ENCODE measurements around the gene RTTN.

The RTTN gene

DNA sequence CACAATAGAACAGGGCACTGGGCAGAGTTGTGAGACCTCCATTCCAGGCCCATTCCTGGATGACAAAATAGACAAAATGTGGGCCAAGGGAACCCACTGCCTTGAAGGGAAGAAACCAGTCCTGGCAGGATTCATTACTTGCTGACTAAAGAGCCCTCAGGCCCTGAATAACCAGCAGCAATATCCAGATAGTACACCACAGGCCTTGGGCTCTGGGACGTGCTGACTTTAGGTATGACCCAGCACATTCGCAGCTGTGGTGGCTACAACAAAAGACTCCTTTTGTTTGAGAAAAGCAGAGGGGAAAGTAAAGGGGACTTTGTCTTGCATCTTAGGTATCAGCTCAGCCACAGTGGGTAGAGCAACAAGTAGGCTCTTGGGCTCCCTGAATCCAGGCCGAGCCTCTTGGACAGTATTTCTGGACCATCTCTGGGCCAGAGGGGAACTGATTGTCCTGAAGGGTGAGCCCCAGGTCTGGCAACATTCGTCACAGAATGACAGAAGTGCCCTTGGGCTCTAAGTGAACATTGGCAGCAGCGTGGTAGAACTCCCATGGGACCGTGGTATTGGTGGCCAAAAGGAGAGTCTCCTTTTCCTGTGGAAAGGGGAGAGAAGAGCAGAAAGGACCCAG, 167.9 kb downstream of the RTTN start:
- Histone ChIP-seq H3K4me3 (ENCODE audit: low read length) (no peak overlapping the region), H3K9ac (ENCODE audit: low read length) (no peak overlapping the region), H3K27me3 (ENCODE audit: control insufficient read depth, insufficient read depth, low read length) (no peaks in the 10 kb centered on the region), H3K4me1 (ENCODE audit: control insufficient read depth, low read depth, low read length) (no peaks in the 10 kb centered on the region), H3K9me3 (ENCODE audit: control insufficient read depth, low read depth, low read length) (no peaks in the 10 kb centered on the region), H3K27ac (ENCODE audit: low read length) (no peak overlapping the region), H3K36me3 (ENCODE audit: control insufficient read depth, low read depth, low read length) (no peaks in the 10 kb centered on the region)

- no peak overlapping the region for H3K27ac ChIP-seq (ENCODE audit: low read length)
Observed at GRCh38 chr18:70036771-70037347, 168.6 kb downstream of the RTTN start.

GRCh38 chr18:70036168-70036567, 169.3 kb downstream of the RTTN start:
- Histone ChIP-seq H3K27ac (ENCODE audit: low read length) (no peak overlapping the region), H3K9ac (ENCODE audit: low read length) (no peak overlapping the region), H3K4me1 (ENCODE audit: control insufficient read depth, low read depth, low read length) (no peaks in the 10 kb centered on the region), H3K36me3 (ENCODE audit: control insufficient read depth, low read depth, low read length) (no peaks in the 10 kb centered on the region), H3K4me3 (ENCODE audit: low read length) (no peak overlapping the region), H3K9me3 (ENCODE audit: control insufficient read depth, low read depth, low read length) (no peaks in the 10 kb centered on the region), H3K27me3 (ENCODE audit: control insufficient read depth, insufficient read depth, low read length) (no peaks in the 10 kb centered on the region)

More at GRCh38 chr18:70036771-70037347, 168.6 kb downstream of the RTTN start:
- no peak overlapping the region for H3K4me3 ChIP-seq (ENCODE audit: low read length)
- H3K36me3 ChIP-seq (ENCODE audit: control insufficient read depth, low read depth, low read length), result no peaks in the 10 kb centered on the region
- H3K4me1 ChIP-seq (ENCODE audit: control insufficient read depth, low read depth, low read length), result no peaks in the 10 kb centered on the region
- H3K27me3 ChIP-seq (ENCODE audit: control insufficient read depth, insufficient read depth, low read length), result no peaks in the 10 kb centered on the region
- H3K9me3 ChIP-seq (ENCODE audit: control insufficient read depth, low read depth, low read length), result no peaks in the 10 kb centered on the region
- H3K9ac ChIP-seq (ENCODE audit: low read length), result no peak overlapping the region

DNA sequence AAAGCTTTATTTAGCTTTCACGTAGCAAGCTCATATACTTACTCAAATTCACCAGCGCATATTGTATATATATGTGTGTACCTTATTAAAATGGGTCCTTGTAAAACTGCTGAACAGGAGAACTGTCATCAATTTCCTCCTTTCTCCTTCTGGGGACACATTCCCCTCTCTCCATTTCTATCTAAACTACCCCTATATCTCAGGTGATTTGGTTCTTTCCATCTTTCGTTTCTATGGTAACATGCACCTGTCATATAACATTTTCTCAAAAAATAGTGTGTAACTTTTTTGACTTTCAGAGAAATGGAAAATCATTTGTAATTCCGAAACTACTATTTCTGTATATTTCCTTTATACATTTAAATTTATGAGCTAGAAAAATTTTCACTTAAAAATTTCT, 174.3 kb downstream of the RTTN start:
- Histone ChIP-seq H3K27me3 (ENCODE audit: control insufficient read depth, insufficient read depth, low read length) (no peaks in the 10 kb centered on the region), H3K4me1 (ENCODE audit: control insufficient read depth, low read depth, low read length) (peaks cover 6% of the 10 kb centered on the region), H3K27ac (ENCODE audit: low read length) (no peak overlapping the region), H3K9me3 (ENCODE audit: control insufficient read depth, low read depth, low read length) (no peaks in the 10 kb centered on the region), H3K4me3 (ENCODE audit: low read length) (no peak overlapping the region), H3K9ac (ENCODE audit: low read length) (no peak overlapping the region), H3K36me3 (ENCODE audit: control insufficient read depth, low read depth, low read length) (no peaks in the 10 kb centered on the region)

DNA sequence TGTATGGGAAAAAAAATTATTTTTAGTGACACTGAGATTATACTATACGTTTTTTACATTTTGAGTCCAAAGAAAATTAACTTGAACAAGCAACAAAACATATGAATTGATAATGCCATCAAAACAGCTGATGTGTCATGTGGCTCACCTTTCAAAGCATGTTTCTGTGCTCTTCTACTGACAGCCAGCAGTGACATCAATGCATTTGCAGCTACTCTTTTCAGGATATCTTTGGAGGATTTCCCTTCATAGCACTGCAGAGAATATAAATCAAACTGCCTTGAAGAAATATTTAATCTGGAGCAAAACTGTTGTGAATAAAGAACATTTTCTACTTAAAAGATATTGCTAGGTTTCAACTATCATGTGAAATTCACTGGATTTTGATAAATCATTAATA, 174.8 kb downstream of the RTTN start:
- no peaks in the 10 kb centered on the region for H3K36me3 ChIP-seq (ENCODE audit: control insufficient read depth, low read depth, low read length)
- H3K4me1 ChIP-seq (ENCODE audit: control insufficient read depth, low read depth, low read length), result peaks cover 6% of the 10 kb centered on the region
- H3K9ac ChIP-seq (ENCODE audit: low read length), result no peak overlapping the region
- H3K27ac ChIP-seq (ENCODE audit: low read length), result no peak overlapping the region
- no peak overlapping the region for H3K4me3 ChIP-seq (ENCODE audit: low read length)
- H3K9me3 ChIP-seq (ENCODE audit: control insufficient read depth, low read depth, low read length), result no peaks in the 10 kb centered on the region
- no peaks in the 10 kb centered on the region for H3K27me3 ChIP-seq (ENCODE audit: control insufficient read depth, insufficient read depth, low read length)

DNA sequence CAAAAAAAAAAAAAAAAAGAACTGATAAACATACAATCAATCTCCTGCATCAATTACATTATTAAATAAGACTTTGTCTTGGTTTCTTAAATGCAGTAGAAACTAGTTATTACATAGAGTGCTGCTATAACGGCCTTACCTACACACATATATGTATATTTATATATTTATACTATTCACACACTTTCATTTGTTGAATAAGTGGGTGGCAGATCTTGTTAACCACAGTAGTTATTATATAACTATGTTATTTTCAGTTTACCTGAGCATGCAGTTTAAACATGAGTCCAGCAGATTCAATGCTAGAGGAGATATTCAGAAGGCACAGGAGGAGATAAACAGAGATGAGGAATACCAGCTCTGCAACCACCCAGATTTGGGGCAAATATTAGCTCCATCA, 176.3 kb downstream of the RTTN start:
- H3K9ac ChIP-seq (ENCODE audit: low read length), result no peak overlapping the region
- peaks cover 6% of the 10 kb centered on the region for H3K4me1 ChIP-seq (ENCODE audit: control insufficient read depth, low read depth, low read length)
- no peaks in the 10 kb centered on the region for H3K9me3 ChIP-seq (ENCODE audit: control insufficient read depth, low read depth, low read length)
- H3K27me3 ChIP-seq (ENCODE audit: control insufficient read depth, insufficient read depth, low read length), result no peaks in the 10 kb centered on the region
- H3K36me3 ChIP-seq (ENCODE audit: control insufficient read depth, low read depth, low read length), result no peaks in the 10 kb centered on the region
- no peak overlapping the region for H3K4me3 ChIP-seq (ENCODE audit: low read length)
- H3K27ac ChIP-seq (ENCODE audit: low read length), result no peak overlapping the region

DNA sequence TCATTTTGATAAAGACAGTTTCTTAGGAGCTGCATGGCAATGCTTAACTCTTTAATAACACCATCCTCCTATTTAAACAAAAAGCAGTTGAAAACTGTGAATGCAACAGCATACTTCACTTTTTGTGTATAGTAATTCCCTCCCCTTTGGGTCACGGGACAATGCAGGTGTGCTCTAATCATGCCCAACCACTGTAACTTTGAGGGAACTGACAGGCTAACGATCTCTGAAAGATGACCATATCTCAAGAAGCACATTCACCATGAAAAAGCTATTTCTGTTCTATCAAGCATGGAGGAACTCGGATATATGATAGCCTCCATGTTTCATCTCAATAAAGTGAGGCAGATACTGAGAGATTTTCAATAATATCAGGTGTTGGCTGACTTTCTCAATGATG, 176.8 kb downstream of the RTTN start:
- Histone ChIP-seq H3K9me3 (ENCODE audit: control insufficient read depth, low read depth, low read length) (no peaks in the 10 kb centered on the region), H3K27ac (ENCODE audit: low read length) (no peak overlapping the region), H3K27me3 (ENCODE audit: control insufficient read depth, insufficient read depth, low read length) (no peaks in the 10 kb centered on the region), H3K9ac (ENCODE audit: low read length) (no peak overlapping the region), H3K4me1 (ENCODE audit: control insufficient read depth, low read depth, low read length) (peaks cover 6% of the 10 kb centered on the region), H3K36me3 (ENCODE audit: control insufficient read depth, low read depth, low read length) (no peaks in the 10 kb centered on the region), H3K4me3 (ENCODE audit: low read length) (no peak overlapping the region)

GRCh38 chr18:70028084-70028483, 177.4 kb downstream of the RTTN start:
- Histone ChIP-seq H3K27ac (ENCODE audit: low read length) (no peak overlapping the region), H3K36me3 (ENCODE audit: control insufficient read depth, low read depth, low read length) (no peaks in the 10 kb centered on the region), H3K4me1 (ENCODE audit: control insufficient read depth, low read depth, low read length) (peaks cover 6% of the 10 kb centered on the region), H3K4me3 (ENCODE audit: low read length) (no peak overlapping the region), H3K9me3 (ENCODE audit: control insufficient read depth, low read depth, low read length) (no peaks in the 10 kb centered on the region), H3K9ac (ENCODE audit: low read length) (no peak overlapping the region), H3K27me3 (ENCODE audit: control insufficient read depth, insufficient read depth, low read length) (no peaks in the 10 kb centered on the region)

DNA sequence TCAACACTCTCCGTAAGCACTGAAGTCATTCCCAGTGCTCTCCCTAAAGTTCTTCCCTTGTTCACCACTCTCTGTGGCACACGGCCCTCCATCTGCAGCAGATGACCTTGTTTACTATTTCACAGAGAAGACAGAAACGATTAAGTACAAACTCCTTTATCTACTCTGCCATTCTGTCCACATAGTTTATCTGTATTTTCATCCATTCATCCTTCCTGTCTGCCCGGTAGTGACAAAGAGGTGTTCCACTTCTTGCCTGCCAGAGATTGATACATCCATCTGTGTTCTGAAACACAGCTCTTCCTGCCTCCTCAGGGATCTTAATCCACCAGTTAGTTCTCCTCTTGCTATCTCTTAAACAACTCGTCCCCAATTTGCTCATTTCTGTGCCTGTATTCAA, 179.9 kb downstream of the RTTN start:
- Histone ChIP-seq H3K27ac (ENCODE audit: low read length) (no peak overlapping the region), H3K4me3 (ENCODE audit: low read length) (no peak overlapping the region)

DNA sequence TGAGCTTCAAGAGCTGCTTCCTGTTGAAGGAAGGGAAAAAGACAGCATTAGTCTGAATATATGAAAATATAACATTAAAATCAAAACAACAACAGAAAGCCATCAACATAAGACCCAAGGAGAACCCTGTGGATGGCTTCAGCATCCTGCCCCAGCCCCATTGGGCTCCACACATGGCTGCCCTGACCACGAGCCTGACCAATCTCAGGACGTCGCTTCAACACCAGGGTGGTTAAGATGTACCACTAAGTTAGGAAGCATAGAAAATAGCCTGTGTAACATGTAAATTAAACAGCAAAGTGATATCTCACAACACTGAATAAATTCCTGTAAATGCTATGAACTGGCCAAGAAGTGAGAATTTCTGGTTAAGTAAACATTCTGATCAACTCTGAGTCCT, 180.7 kb downstream of the RTTN start:
- Histone ChIP-seq H3K9me3 (ENCODE audit: control insufficient read depth, low read depth, low read length) (no peaks in the 10 kb centered on the region), H3K27me3 (ENCODE audit: control insufficient read depth, insufficient read depth, low read length) (no peaks in the 10 kb centered on the region), H3K4me1 (ENCODE audit: control insufficient read depth, low read depth, low read length) (peaks cover 6% of the 10 kb centered on the region), H3K9ac (ENCODE audit: low read length) (no peak overlapping the region), H3K27ac (ENCODE audit: low read length) (no peak overlapping the region), H3K4me3 (ENCODE audit: low read length) (no peak overlapping the region), H3K36me3 (ENCODE audit: control insufficient read depth, low read depth, low read length) (no peaks in the 10 kb centered on the region)

More for the DNA sequence above, 179.9 kb downstream of the RTTN start:
- H3K27me3 ChIP-seq (ENCODE audit: control insufficient read depth, insufficient read depth, low read length), result no peaks in the 10 kb centered on the region
- no peaks in the 10 kb centered on the region for H3K36me3 ChIP-seq (ENCODE audit: control insufficient read depth, low read depth, low read length)
- H3K9me3 ChIP-seq (ENCODE audit: control insufficient read depth, low read depth, low read length), result no peaks in the 10 kb centered on the region
- peaks cover 6% of the 10 kb centered on the region for H3K4me1 ChIP-seq (ENCODE audit: control insufficient read depth, low read depth, low read length)
- H3K9ac ChIP-seq (ENCODE audit: low read length), result no peak overlapping the region

GRCh38 chr18:70024093-70024492, 181.4 kb downstream of the RTTN start:
- Histone ChIP-seq H3K4me1 (ENCODE audit: control insufficient read depth, low read depth, low read length) (peaks cover 6% of the 10 kb centered on the region), H3K9me3 (ENCODE audit: control insufficient read depth, low read depth, low read length) (no peaks in the 10 kb centered on the region), H3K27me3 (ENCODE audit: control insufficient read depth, insufficient read depth, low read length) (no peaks in the 10 kb centered on the region), H3K4me3 (ENCODE audit: low read length) (no peak overlapping the region), H3K9ac (ENCODE audit: low read length) (no peak overlapping the region), H3K36me3 (ENCODE audit: control insufficient read depth, low read depth, low read length) (no peaks in the 10 kb centered on the region), H3K27ac (ENCODE audit: low read length) (no peak overlapping the region)

- H3K36me3 ChIP-seq (ENCODE audit: control insufficient read depth, low read depth, low read length), result no peaks in the 10 kb centered on the region
- no peaks in the 10 kb centered on the region for H3K27me3 ChIP-seq (ENCODE audit: control insufficient read depth, insufficient read depth, low read length)
- no peaks in the 10 kb centered on the region for H3K9me3 ChIP-seq (ENCODE audit: control insufficient read depth, low read depth, low read length)
- H3K4me3 ChIP-seq (ENCODE audit: low read length), result no peak overlapping the region
- H3K4me1 ChIP-seq (ENCODE audit: control insufficient read depth, low read depth, low read length), result peaks cover 6% of the 10 kb centered on the region
- no peak overlapping the region for H3K9ac ChIP-seq (ENCODE audit: low read length)
- H3K27ac ChIP-seq (ENCODE audit: low read length), result no peak overlapping the region
Observed at GRCh38 chr18:70022636-70023035, 182.9 kb downstream of the RTTN start.

All from iPS-18a (cell line).